ENCODE measurements around the gene HOMER2. TPM values are rescaled to one million over a fixed set of nuclear protein-coding genes. Genes with fewer than 3 reads are reported as not detected.
A peak's percentile ranks its signal among the peaks of the same experiment; 100 is the strongest.

The HOMER2 gene
- total and polyA plus RNA-seq, 9 of the 15 experiments (the other 6 are each of a cell fraction or from before 2014, with no cell fraction given), result 0.13 to 0.47 (median 0.29) TPM; not detected in 1

DNA sequence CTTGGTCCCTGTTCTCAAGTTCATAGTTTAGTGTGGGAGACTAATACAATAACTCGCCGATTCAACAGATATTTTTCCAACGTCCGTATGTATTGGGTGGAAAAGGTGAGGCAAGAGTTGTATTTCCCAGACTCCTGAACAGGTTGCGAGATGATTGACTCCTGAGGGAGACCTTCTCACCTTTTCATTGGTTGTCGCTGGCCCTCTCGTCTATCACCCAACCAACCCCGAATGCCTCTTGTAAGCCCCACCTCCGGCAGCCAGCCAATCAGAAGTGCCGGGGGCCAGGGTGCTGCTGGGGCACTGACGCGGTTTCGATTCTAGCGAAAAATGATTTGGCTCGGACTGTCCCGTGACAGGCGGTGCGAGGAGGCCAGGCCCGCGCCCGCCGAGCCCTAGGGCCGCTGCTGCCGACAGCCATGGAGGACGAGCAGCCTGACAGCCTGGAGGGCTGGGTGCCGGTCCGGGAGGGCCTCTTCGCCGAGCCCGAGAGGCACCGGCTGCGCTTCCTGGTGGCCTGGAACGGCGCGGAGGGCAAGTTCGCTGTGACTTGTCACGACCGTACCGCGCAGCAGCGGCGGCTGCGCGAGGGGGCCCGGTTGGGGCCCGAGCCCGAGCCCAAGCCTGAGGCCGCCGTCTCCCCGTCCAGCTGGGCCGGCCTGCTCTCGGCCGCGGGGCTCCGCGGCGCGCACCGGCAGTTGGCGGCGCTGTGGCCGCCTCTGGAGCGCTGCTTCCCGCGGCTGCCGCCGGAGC is 143.0 kb downstream of the HOMER2 start, which contains the start of gene WHAMM (continued):
- TF ChIP-seq CSDE1 (IDR thresholded peaks at IDR 0.05) (no peak), POLR2H (tag; IDR thresholded peaks at IDR 0.05; ENCODE audit: low read depth) (peak; percentile 89), THRAP3 (IDR thresholded peaks at IDR 0.05; ENCODE audit: borderline replicate concordance) (no peak), POLR2G (IDR thresholded peaks at IDR 0.05; ENCODE audit: low read depth, low read length) (peak; percentile 93), SP2 (IDR thresholded peaks at IDR 0.05; ENCODE audit: extremely low read depth, low read depth, low read length, poor library complexity, severe bottlenecking) (peak; percentile 84), ZNF143 (CRISPR knock-in tag; IDR thresholded peaks at IDR 0.05) (peak; percentile 36; the same call in 1 of the 2 replicates), ZNF75A (CRISPR knock-in tag; IDR thresholded peaks at IDR 0.05) (no peak), TOE1 (IDR thresholded peaks at IDR 0.05; ENCODE audit: borderline replicate concordance) (peak; percentile 78; the same call in 1 of the 2 replicates), TOE1 (CRISPR knock-in tag; IDR thresholded peaks at IDR 0.05; ENCODE audit: borderline replicate concordance, low read depth) (no peak), CHD2 (IDR thresholded peaks at IDR 0.05; ENCODE audit: low read depth, low read length) (peak; percentile 83), MEIS2 (IDR thresholded peaks at IDR 0.05; ENCODE audit: partially characterized antibody) (peak; percentile 56), ZNF274 (IDR thresholded peaks at IDR 0.05; ENCODE audit: borderline replicate concordance, low read depth, low read length) (no peak), SUPT5H (IDR thresholded peaks at IDR 0.05) (peak; percentile 88), MCM7 (IDR thresholded peaks at IDR 0.05) (no peak), TEAD1 (CRISPR knock-in tag; IDR thresholded peaks at IDR 0.05) (peak in 1 of 2 experiments; percentile 70; a peak in 1 of 4 replicates), C11orf30 (IDR thresholded peaks at IDR 0.05; ENCODE audit: low read depth) (peak; percentile 37; the same call in 1 of the 2 replicates), ZNF436 (CRISPR knock-in tag; IDR thresholded peaks at IDR 0.05) (no peak), PHF20 (IDR thresholded peaks at IDR 0.05; ENCODE audit: partially characterized antibody) (peak; percentile 63), ZNF668 (CRISPR knock-in tag; IDR thresholded peaks at IDR 0.05) (no peak), MCM3 (IDR thresholded peaks at IDR 0.05) (no peak), MBD2 (IDR thresholded peaks at IDR 0.05; ENCODE audit: borderline replicate concordance, low read depth) (peak; percentile 96), ZNF24 (IDR thresholded peaks at IDR 0.05) (no peak; the same call in 1 of the 2 replicates), BACH1 (tag; IDR thresholded peaks at IDR 0.05) (no peak)
- TF ChIP-seq, protein P1, sequence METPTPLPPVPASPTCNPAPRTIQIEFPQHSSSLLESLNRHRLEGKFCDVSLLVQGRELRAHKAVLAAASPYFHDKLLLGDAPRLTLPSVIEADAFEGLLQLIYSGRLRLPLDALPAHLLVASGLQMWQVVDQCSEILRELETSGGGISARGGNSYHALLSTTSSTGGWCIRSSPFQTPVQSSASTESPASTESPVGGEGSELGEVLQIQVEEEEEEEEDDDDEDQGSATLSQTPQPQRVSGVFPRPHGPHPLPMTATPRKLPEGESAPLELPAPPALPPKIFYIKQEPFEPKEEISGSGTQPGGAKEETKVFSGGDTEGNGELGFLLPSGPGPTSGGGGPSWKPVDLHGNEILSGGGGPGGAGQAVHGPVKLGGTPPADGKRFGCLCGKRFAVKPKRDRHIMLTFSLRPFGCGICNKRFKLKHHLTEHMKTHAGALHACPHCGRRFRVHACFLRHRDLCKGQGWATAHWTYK (CRISPR knock-in tag; IDR thresholded peaks at IDR 0.05), result no peak
- TF ChIP-seq, protein P2, sequence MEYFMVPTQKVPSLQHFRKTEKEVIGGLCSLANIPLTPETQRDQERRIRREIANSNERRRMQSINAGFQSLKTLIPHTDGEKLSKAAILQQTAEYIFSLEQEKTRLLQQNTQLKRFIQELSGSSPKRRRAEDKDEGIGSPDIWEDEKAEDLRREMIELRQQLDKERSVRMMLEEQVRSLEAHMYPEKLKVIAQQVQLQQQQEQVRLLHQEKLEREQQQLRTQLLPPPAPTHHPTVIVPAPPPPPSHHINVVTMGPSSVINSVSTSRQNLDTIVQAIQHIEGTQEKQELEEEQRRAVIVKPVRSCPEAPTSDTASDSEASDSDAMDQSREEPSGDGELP (CRISPR knock-in tag; IDR thresholded peaks at IDR 0.05; ENCODE audit: borderline replicate concordance), result peak; percentile 76
- TF ChIP-seq, protein P3, sequence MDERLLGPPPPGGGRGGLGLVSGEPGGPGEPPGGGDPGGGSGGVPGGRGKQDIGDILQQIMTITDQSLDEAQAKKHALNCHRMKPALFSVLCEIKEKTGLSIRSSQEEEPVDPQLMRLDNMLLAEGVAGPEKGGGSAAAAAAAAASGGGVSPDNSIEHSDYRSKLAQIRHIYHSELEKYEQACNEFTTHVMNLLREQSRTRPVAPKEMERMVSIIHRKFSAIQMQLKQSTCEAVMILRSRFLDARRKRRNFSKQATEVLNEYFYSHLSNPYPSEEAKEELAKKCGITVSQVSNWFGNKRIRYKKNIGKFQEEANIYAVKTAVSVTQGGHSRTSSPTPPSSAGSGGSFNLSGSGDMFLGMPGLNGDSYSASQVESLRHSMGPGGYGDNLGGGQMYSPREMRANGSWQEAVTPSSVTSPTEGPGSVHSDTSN (CRISPR knock-in tag; IDR thresholded peaks at IDR 0.05; ENCODE audit: low read depth), result peak; percentile 80
- TF ChIP-seq, protein P3 (tag; conservative IDR thresholded peaks at IDR 0.05; ENCODE audit: low read depth), result peak; percentile 97

All from K562 (cell line).